Mucosa of rectum (tissue), 2 donors: ENCODE results near the gene CD2BP2.
A peak's percentile ranks its signal among the peaks of the same experiment; 100 is the strongest.

Source experiments
- H3K27ac ChIP-seq, 2 donors: one replicate each; pipeline ENCODE4 v1.7.0; 2013; ENCODE audit warnings: inconsistent platforms in 2 of 2, low read depth in 2 of 2, low read length in 2 of 2
- H3K27me3 ChIP-seq, 2 donors: one replicate each; pipeline ENCODE4 v1.7.0; 2013; ENCODE audit warnings: low read length in 2 of 2; ENCODE audit not compliant: control insufficient read depth in 2 of 2, insufficient read depth in 2 of 2
- H3K36me3 ChIP-seq, 2 donors: one replicate each; pipeline ENCODE4 v1.7.0; 2013; ENCODE audit warnings: low read length in 2 of 2; ENCODE audit not compliant: control insufficient read depth in 2 of 2, insufficient read depth in 2 of 2
- H3K4me1 ChIP-seq, 2 donors: one replicate each; pipeline ENCODE4 v1.7.0; 2013; ENCODE audit warnings: low read length in 2 of 2, mild to moderate bottlenecking in 1 of 2; ENCODE audit not compliant: control insufficient read depth in 2 of 2, insufficient read depth in 2 of 2
- H3K4me3 ChIP-seq, 2 donors: one replicate each; pipeline ENCODE4 v1.7.0; 2013; ENCODE audit warnings: low read length in 2 of 2
- H3K9ac ChIP-seq, 2 donors: one replicate each; pipeline ENCODE4 v1.7.0; 2013; ENCODE audit warnings: low read length in 2 of 2, low read depth in 1 of 2, mild to moderate bottlenecking in 1 of 2
- H3K9me3 ChIP-seq, 2 donors: one replicate each; pipeline ENCODE4 v1.7.0; 2013; ENCODE audit warnings: low read length in 2 of 2; ENCODE audit not compliant: control insufficient read depth in 2 of 2
- donor health status: healthy.
- donor health status: Normal muscosa, but diverticular disease.

The CD2BP2 gene

DNA sequence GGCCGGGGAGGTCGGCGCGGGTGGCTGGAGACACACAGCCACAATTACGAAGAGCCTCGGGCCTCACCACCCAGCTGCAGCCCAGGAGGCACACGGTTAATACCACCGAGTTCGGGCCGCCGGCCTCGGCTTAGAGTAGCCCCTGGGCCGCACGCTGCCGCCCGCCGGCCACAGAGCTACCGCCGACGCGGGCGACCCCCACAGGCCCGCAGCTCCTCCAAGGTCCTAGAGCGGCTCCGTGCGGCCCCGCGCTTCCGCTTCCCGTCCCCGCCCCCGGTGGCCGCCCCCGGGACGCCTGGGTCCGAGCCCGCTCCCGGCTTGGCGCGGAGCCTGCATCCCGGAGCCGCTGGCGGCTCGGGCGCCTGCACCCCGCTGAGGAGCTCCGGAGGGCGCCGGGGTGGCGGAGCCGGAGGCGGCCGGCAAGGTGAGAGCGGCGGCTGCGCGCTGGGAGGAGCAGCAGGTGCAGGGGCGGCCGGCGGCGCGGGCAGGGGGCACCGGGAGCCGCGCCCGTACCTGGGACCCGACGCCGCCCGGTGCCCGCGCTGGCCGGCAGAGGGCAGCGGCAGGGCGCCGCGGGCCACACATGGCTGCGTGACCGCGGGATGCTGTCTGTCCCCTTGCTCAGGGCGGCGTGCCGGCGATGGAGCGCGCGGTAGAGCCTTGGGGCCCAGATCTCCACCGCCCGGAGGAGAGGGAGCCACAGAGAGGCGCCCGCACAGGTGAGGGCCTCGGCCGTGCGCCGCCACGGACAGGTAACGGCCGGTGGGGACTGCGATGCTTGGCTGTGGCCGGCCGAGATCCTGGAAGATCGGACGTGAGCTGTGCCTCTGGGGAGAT lies 40.3 kb upstream of the CD2BP2 start, which contains the start of gene ZNF48:
Gene ZNF48, plus strand, starts transcription at position 266 of the 837 bp plus-strand sequence. Its CDS starts 375 bp downstream, at position 641.
- Histone ChIP-seq H3K4me1 (peaks cover 14 to 17% of the 10 kb centered on the region in 2 donors), H3K27ac (peak within 1 kb of the TSS; percentile 51 to 68), H3K9ac (peak within 1 kb of the TSS; percentile 72 to 73), H3K9me3 (no peaks in the 10 kb centered on the region), H3K36me3 (peaks cover 0 to 11% of the 10 kb centered on the region in 2 donors), H3K4me3 (peak within 1 kb of the TSS; percentile 71 to 75), H3K27me3 (no peaks in the 10 kb centered on the region)

DNA sequence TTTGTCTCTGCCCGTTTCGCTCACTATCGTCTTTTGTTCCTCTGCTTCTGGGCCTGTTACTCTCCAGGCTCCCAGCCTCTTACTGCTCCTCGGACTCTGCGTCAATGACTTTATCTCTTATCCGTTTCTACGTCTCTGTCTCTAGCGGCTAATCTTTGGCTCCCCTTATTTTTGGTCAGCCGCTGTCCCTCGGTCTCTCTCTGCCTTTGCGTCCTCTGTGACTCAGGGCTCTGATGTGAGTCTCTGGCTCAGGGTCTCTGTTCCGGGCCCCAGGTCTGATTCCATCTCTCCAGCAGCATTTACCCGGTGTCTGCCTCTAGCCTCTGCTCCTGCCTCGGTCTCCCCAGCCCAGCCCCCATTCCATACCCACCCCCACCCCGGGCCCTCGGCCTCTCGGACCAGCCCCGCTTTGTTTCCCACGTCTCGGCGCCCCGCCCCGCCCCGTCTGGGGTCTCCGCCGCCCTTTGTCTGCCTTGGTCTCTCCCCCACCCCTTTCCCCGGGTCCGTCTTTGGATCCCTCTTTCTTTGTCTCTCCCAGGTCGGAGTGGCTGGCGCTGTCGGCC lies 39.6 kb upstream of the CD2BP2 start:
- Histone ChIP-seq H3K4me3 (peak overlapping the region; percentile 71 to 75), H3K27me3 (no peaks in the 10 kb centered on the region), H3K36me3 (peaks cover 0 to 11% of the 10 kb centered on the region in 2 donors), H3K27ac (peak overlapping the region; percentile 29 to 68), H3K9me3 (no peaks in the 10 kb centered on the region), H3K9ac (peak overlapping the region; percentile 52 to 73), H3K4me1 (peaks cover 8 to 13% of the 10 kb centered on the region in 2 donors)

DNA sequence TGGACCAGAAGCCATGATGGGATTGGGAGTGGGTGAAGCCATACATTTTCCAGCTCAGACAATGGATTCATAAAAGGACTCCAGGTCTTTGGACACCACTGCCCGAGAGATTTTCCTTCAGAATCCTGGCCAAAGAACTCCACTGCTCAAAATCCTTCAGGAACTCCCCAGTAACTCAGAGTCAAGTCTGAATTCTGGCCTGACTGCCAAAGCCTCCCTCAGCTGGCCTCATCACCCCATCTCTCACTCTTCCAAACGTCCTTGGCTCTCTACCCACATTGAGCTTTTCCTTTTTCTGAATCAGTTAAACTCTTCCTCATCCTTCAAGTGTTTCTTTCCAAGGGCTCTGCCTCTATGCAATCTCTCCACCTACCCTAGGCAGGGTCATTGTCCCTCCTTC lies 28.4 kb upstream of the CD2BP2 start:
- peaks cover 7 to 8% of the 10 kb centered on the region in 2 donors for H3K4me1 ChIP-seq
- H3K9ac ChIP-seq, result no peak overlapping the region
- no peak overlapping the region for H3K4me3 ChIP-seq
- H3K36me3 ChIP-seq, result no peaks in the 10 kb centered on the region
- H3K9me3 ChIP-seq, result no peaks in the 10 kb centered on the region
- no peaks in the 10 kb centered on the region for H3K27me3 ChIP-seq
- no peak overlapping the region for H3K27ac ChIP-seq

DNA sequence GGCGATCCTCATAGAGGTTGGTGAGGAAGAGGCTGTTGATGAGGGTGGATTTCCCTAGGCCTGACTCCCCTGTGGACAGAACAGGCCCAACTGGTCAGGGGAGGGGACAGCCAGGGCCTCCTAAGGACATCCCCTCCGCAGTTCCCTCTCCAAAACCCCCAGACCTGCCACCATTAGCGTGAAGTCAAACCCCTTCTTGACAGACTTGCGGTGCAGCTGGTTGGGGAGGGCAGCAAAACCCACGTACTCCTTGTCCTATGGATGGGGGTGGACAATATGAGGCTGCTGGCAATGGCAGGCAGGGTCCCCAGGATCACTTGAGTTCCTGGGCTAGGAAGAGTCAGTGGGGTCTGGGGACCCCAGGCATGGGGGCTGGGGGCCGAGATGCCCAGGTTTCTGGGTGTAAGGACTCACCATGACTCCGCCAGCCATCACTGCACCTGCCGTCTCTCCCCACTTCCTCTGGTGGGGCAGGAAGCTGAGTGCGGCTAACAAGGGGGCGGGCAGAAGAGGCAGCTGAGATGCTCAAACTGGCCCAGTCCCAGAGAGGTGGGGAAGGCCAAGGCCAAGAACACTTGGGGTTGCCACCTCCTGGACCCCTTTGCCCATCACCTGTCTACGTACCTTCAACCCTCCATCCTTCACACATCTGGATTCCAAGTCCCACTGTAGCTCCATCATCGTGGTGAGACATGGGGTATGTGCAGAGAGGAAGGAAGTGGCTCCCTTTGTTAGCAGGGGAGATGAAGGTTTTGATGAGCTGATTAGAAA lies 27.2 kb upstream of the CD2BP2 start, which contains the start of gene SEPTIN1:
Gene SEPTIN1, minus strand, starts transcription at position 451 of the 771 bp plus-strand sequence. Its CDS starts 19 bp downstream, at position 432.
- Histone ChIP-seq H3K4me3 (peak within 1 kb of the TSS; percentile 14 to 68), H3K9ac (peak within 1 kb of the TSS in 1 of 2 donors; percentile 35), H3K36me3 (no peaks in the 10 kb centered on the region), H3K4me1 (peaks cover 12% of the 10 kb centered on the region in 2 donors), H3K27ac (peak within 1 kb of the TSS in 1 of 2 donors; percentile 18), H3K9me3 (no peaks in the 10 kb centered on the region), H3K27me3 (no peaks in the 10 kb centered on the region)

DNA sequence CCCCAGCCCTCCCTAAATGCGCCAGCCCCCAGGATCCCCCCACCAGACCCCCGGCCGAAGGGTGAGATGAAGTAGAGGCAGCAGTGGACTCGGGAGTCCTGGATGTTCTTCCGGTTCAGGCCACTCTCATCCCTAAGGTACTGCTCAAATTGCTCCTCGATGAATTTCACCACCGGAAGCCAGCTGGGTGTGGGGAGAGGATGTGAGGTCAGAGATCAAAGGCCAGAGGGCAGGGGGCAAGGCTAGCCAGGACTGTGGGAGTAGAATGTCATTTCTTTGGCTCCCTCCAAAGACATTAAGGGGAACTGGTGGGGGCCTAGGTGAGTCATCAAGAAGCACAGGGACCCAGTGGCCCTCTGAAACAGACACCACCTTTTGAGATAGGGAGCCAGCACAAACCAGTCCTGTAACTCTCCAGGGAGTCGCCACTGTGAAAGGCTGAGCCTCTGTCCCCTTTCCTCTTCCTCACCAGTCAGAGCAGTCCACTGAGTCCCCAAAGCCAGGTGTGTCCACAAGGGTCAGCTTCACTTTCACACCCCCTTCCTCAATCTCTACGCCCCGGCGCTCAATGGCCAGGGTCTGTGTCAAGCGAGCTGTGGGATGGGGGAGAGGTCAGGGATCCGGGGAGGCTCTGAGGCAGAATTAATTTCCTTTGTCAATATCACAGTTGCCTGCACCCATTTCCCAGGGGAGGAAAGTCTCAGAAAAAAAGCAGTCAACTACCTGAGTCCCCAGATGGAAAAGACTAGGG lies 26.4 kb upstream of the CD2BP2 start:
- no peaks in the 10 kb centered on the region for H3K9me3 ChIP-seq
- peak overlapping the region in 1 of 2 donors; percentile 18 for H3K27ac ChIP-seq
- peaks cover 16% of the 10 kb centered on the region in 2 donors for H3K4me1 ChIP-seq
- no peaks in the 10 kb centered on the region for H3K36me3 ChIP-seq
- H3K27me3 ChIP-seq, result no peaks in the 10 kb centered on the region
- H3K4me3 ChIP-seq, result peak overlapping the region in 1 of 2 donors; percentile 68
- H3K9ac ChIP-seq, result peak overlapping the region in 1 of 2 donors; percentile 35

DNA sequence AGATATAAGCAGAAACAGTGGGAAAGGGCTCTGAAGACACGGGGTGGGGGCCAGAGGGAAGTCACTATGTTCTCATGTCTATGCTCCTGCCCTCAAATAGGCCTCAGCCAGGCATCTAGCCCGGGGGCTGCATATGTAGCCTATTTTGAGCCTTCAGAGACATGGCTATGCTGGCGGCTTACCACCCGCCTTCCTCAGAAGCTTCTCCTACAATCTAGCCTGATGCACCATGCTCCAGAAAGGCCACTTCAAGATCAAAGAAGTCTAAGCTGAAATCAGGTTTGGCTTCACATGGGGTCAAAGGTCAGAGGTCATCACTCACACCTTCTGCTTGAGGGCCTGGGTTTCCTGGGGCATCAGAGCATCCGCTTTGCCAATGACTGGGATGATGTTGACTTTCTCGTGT lies 25.7 kb upstream of the CD2BP2 start:
- H3K27ac ChIP-seq, result no peak overlapping the region
- peaks cover 16% of the 10 kb centered on the region in 2 donors for H3K4me1 ChIP-seq
- no peaks in the 10 kb centered on the region for H3K36me3 ChIP-seq
- no peak overlapping the region for H3K9ac ChIP-seq
- H3K4me3 ChIP-seq, result no peak overlapping the region
- no peaks in the 10 kb centered on the region for H3K9me3 ChIP-seq
- no peaks in the 10 kb centered on the region for H3K27me3 ChIP-seq

DNA sequence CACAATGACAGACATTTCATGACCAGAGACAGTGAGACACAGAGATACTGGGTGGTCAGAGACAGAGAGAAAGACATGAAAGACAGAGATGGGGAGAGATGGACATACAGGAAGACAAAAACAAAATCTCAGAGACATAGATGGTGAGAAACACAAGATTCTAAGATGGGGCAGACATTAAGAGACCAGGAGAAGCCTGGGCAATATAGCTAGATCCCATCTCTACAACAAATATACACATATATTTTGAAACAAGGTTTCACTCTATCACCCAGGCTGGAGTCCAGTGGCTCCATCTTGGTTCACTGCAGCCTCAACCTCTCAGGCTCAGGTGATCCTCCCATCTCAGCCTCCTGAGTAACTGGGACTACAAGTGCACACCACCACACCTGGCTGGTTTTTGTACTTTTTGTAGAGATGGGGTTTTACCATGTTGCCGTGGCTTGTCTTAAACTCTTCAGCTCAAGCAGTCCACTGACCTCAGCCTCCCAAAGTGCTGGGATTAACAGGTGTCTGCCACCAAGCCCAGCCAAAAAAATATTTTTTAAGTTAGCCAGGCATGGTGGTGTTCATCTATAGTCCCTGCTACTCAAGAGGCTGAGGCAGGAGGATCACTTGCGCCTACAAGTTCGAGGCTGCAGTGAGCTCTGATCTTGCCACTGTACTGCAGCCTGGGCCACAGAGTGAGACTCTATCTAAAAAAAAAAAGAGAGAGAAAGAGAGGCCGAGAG lies 25.1 kb upstream of the CD2BP2 start:
- Histone ChIP-seq H3K4me3 (no peak overlapping the region), H3K36me3 (no peaks in the 10 kb centered on the region), H3K27me3 (no peaks in the 10 kb centered on the region), H3K27ac (no peak overlapping the region), H3K9ac (no peak overlapping the region), H3K4me1 (peaks cover 16% of the 10 kb centered on the region in 2 donors), H3K9me3 (no peaks in the 10 kb centered on the region)

DNA sequence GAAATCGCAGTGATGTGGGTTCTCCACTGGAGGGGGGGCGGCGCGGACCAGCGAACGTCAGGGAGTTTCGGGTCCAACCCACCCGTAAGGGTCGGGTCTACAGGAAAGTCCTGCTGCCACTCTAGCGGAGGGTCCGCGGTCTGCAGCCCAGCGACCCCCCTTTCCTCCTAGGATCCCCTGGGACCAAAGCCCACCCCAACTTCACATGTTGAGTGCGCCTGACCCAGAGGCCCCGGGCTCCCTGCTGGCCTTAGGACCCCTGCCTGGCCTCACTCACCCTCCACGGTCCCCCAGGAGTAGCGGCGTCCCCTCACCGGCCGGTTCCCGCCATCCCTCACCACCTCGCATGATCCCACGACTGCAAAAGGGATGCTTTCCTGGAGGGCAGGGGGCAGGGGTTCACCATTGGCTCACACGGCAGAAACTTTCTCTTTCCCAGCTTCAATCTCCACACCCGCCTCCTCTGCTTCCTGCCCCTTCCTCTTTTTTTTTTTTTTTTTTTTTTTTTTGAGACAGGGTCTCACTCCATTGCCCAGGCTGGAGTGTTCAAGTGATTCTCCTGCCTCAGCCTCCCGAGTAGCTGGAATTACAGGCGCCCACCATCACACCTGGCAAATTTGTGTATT lies 24.2 kb upstream of the CD2BP2 start:
- Histone ChIP-seq H3K9me3 (no peaks in the 10 kb centered on the region), H3K27ac (peak overlapping the region; percentile 99 to 100), H3K36me3 (no peaks in the 10 kb centered on the region), H3K9ac (peak overlapping the region; percentile 61 to 93), H3K4me1 (peaks cover 16% of the 10 kb centered on the region in 2 donors), H3K4me3 (peak overlapping the region; percentile 83 to 92), H3K27me3 (no peaks in the 10 kb centered on the region)
